Right kidney (tissue), 1 donor: ENCODE measurements around the gene HLCS.

ENCODE experiments used
- DNase-seq: peaks from one replicate; pipeline ENCODE4 v3.0.0-alpha.2; 2016

The HLCS gene

DNA sequence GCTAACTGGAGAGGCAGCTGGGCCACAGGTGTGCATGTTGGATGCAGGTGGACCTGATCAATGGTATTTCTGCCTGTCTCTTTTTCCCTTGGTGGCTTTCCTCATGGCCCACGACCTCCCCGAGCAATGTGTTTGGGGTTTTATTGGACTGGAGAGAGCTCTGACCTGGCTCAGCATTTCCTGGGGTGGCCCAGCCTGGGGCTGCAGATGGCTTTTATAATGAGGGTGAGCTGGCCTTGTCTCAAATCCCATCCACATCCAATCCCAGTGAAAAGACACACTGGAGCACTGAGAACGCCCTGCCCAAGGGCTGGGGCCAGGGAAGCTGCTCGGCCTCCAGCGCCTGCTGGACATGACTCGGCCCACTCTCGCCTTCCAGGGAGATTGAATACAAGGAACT, 223.5 kb downstream of the HLCS start:
- no peak for DNase-seq

DNA sequence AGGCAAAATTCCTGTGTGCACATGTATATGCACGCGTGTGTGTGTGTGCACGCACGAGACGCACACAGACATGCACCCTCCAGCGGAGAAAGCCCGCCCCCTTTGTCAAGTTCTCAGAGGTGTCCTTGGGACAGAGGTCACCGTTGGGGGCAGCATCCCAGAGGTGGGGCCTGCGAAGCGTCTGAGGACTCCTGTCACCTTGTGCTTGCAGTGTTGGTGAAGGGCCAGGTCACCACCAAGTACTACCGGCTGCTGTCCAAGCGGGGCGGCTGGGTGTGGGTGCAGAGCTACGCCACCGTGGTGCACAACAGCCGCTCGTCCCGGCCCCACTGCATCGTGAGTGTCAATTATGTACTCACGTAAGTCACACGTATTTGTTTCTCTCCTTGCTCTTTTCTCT, 225.0 kb downstream of the HLCS start:
- no peak for DNase-seq

DNA sequence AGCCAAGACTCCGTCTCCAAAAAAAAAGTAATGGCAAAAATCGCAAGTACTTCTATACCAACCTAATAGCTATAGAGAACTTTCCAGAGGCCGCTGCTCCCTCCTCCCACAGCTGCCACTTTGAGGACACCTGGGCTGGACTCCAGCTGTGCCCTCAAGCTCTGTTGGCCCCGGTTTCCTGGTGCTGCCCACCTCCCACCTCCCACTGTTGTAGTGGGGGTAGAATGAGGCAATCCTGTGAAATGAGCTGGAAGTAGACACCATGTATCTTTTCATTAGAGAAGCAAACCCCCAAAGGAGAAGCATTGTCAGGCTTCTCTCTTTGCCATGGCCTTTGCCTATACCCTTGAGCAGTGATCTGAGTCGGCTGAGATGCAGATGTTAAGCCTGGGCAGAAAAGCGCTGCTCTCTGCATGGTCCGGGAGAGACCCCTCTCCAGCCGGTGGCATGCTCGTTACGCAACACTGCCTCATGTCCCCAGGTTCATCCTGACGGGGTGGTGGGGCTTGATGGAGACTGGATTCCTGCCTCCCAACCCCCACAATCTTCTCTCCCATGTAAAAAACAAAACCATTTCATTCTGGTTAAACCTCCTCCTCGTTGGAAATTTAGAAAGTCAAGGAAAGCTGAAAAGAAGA, 227.9 kb downstream of the HLCS start:
- DNase-seq, result no peak

DNA sequence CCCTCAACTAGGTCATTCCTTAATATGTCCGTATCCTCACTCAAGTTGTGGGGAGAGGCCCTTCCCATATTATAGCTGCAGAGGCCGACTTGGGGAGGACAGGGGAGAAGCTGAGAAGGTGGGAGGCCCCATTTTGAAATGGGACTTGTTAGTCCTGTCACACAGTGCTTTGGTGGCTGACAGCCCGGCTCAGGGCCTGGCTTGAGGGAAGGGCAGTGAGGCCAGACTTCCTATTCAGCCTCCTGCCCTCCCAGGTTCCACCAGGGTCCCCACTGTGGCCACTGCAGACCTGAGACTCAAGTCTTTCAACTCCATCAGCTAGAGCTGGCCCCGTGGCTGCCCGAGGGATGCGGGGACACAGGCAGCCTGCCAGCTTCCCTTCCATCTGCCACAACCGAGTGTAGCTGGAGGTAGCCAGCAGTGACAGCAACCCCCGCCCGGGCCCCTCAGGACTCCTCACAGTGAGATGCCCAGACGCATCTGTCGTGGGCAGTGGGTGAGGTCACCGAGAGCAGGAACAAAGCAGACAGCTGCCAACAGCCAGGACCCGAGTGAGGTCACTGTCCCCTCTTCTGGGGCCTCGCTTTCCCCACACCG, 230.6 kb downstream of the HLCS start:
- no peak for DNase-seq

DNA sequence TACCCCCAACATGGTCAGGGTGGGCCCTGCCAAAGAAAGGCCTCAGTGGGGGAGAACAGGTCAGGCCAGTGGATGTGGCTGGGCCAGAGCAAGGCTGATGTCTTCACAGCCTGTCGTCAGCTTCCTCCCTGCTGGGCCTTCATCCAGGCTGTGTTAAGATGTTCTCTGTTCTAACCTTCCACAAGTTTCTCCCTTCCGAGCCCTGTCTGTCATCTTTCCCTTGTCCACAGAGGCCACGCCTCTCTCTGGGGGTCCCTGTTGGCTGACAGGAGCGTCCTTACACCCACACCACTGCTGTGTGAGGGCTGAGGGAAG, 231.3 kb downstream of the HLCS start:
- DNase-seq, result no peak

DNA sequence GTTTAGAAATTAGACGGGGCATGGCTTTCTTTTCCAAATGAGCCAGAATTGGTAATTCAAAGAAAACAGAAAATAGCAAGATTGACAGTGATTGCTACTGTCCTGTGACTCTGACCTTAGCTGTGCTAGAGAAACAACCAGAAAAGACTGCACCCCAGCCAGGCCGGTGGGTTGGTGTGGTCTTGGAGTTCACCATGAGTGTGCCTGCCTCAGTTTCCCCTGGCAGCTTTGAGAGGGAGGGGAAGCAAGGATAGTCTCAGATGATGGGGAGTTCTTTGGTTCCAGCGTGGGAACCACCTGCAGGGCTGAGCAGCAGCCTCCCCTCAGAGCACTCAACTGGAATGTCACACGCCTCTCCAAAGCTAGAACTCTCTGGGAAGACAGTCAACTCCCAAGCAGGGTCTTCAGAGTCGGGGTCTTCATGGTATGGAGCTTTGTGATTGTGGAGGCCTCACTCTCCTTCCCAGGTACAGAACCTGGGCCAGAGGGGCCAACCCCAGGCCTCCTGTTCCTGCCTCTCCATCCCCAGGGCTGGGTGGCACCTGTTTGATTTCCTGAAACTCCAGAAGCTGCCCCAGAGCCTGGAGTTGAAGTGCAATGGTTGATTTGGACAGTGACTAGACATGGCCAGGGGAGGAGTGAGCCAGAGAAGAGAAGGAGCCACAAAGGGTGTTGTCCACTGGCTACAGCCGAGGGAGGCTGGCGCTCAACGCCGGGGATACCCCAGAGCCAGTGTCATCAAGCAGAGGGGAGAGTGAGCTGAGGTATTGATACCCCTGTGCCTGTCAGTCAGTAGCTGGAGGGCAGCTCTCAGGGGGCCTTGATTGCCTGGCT, 231.9 kb downstream of the HLCS start:
- no peak for DNase-seq

DNA sequence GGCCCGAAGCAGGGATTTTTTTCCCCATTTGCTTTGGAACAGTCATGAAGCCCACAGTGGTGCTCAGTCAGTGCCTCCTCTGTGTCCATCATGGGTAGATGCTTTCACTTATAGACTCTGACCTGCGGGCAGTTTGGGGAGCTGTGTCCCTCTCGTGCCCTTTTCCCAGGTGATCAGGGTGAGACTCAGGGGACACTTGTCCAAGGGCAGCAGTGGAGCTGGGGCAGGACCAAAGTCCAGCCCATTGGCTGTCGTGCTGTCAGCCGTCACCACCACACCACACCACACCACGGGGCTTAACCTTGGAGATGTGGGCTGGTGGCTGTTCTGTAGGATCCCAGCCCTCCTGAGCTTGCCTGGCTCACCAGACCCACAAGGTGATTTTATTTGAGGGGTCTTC, 232.6 kb downstream of the HLCS start:
- DNase-seq, result no peak

DNA sequence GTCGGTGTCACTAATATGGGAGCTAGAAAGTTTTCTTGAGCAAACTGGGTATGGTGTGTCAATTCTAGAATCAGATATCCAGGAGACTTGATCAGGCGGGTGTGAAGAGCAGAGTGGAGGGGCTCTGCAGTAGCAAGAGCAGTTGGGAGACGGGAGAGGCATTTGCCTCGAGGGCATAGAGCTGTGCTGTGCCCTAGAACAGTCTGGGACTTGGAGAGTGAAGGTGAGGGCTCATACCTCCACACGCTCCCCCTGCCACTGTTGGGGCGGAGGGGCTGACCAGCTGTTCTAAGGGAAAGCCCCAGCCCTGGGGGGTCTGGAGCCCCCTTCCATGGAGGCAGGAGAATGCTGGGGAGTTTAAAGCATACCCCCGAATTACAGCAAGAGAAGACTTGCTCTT, 233.7 kb downstream of the HLCS start:
- DNase-seq, result no peak

DNA sequence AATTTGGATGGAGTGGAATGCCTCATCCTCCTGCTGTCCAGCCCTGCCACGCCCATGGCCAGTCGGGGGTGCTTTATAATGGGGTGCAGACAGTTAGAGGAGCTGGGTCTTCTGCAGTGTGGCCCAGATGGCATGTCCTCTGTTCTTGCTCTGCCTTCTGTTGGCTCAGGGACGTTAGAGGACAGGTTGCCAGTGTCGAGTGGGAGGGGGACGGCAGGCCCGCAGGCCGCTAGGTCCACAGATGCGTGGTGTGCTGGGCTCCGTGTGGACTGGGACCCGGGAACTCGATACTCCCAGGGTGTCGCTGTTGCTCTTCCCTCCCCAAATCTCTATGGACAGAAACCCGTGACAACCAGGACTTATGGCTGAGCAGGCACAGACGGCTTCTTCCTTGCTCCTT, 234.3 kb downstream of the HLCS start:
- DNase-seq, result no peak

DNA sequence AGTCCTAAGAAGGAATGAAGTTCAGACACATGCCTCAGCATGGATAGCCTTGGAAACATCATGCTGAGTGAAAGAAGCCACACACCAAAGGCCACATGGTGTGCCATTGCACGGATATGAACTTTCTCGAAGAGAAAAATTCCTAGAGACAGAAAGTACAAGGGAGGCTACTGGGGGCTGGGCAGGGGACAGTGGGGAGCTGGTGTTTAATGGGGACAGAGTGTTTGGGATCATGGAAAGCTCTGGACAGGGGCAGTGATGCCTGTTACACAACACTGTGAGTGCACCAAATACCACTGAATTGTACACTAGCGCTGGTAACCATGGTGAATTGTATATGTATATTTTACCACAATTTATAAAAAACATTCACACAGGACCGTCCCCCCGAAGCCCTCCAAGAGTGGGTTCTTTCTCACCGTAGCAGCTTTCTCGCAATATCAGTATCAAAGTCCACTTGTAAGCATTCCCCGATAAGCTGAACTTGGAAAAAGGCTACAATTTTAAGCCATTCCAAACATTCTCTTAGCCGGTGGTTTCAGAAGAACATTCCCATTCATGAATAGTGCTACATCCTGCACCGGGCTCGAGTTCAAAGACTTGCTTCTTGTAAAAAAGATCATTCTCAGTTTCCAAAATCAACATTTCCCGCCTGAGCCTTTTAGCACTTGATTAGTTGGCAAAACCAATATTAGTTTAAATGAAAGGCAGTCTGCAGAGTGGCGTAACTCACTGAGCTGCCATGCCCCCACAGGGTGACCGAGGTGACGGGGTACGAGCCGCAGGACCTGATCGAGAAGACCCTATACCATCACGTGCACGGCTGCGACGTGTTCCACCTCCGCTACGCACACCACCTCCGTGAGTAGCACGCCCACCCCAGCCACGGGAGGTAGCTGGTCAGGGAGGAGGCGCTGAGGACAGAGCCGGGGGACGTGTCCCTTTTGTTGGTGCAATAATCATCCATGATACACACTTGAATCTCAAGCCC, 235.9 kb downstream of the HLCS start:
- DNase-seq, result no peak

DNA sequence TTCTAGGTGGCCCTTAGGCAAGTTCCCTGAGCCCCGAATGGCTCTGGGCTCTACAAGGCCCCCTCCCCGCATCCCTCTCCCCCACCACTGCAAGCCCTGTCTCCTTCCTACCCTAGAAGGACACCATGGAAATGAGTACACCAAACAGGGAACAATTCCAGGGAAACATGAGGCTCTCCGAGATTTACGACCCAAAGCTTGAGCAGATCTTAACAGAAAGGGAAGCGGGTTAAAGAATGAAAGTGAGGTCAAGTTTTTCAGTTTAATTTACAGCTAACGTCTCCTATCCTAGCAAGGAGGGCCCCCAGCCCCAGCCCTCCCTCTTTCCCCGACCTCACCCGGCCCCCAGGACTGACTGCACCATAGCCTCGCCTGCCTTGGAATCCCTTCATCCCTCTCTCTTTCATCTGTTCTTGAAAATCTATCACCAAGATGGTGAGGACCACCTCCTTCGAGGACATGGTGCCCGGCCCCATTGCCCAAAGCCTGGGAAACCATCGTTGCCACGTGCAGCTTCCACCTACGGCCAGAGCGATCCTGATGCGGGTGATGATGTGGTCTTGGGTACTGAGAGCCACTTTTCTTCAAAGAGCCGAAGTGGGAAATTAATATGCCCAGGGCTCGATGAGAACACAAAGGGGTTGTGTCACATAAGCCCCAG, 237.0 kb downstream of the HLCS start:
- DNase-seq, result no peak

DNA sequence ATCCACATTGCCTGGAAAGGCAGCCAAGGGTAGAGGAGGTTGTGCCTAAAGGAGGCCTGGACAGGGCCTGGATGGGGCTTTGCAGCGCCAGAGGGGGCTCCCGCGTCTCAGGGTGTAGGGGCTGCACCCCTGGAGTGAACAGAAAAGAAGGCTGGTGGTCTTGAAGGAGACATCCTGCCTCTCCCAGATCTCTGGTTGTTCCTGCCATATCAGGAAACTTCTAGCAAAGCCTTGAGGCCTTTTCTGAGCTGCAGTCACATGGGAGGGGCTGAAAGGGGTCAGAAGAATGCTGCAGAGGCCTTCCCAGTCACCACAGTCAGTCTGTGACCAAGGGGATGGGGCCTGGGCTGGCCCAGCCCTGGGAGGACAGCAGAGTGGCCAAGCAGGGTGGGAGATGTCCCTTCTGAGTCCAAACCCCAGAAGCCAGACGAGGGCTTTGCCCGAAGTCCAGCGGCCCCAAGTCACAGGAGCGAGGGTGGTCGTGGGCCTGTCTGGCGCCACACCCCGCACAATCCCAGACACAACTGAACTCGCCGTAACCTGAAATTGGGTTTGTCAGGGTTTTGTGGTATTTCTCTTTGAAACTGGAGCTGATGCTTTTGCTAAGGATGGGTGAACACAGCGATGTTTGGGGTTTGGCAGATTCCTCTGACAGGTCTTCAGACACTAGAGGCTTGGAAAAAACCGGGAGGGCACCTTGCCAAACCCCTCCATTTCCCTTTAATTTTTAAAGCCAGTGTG, 237.9 kb downstream of the HLCS start:
- no peak for DNase-seq

DNA sequence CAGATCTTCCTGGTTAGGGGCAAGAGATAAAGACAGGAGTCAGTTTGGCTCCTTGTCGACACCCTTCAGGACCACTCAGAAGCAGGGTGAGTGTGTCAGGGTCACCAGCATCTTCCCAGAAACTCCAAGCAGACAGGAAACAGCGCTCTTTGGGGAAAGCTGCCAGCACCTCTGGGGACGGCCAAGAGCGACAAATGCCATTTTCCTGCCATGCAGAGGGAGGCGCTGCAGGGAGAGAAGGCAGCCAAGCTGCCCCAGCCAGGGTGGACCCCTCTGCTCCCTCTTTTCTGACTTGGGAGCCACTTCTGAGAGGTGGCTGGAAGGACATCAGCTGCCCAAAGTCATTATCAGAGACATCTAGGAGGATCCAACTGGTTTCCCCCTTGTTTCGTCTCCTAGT, 238.6 kb downstream of the HLCS start:
- DNase-seq, result no peak

DNA sequence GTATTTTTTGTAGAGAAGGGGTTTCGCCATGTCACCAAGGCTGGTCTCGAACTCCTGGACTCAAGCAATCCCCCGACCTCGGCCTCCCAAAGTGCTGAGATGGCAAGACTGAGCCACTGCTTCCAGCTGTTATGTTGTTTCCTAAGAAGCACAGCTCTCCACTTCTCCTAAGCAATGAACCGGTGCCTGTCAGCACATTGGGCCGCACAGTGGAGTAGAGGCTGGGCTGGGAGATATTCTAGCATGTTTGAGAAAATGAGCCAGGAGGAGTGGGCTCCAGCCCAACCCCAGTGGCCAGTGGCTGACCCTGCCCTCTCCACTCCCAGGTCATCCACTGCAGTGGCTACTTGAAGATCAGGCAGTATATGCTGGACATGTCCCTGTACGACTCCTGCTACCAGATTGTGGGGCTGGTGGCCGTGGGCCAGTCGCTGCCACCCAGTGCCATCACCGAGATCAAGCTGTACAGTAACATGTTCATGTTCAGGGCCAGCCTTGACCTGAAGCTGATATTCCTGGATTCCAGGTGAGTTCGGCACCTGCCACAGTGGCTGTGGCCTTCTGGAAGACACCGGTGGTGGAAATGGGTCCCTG, 240.6 kb downstream of the HLCS start:
- no peak for DNase-seq

DNA sequence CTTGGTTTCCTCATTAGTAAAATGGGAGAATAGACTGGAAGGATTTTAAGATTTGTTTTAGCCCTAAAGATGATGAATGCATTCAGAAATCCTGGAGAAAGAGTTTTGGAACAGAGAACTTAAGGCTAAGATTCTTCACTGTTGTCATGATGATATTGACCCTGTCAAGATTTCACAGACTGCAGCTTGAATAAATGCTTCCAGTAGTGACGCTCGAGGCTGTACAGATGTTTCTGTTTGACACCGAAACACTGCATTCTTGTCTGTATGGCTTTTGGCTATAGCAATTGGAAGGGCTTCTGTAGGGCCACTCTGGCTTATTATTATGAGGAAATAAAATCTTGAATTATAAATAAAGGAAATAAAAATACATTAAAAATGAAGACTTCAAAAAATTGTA, 241.8 kb downstream of the HLCS start:
- no peak for DNase-seq

DNA sequence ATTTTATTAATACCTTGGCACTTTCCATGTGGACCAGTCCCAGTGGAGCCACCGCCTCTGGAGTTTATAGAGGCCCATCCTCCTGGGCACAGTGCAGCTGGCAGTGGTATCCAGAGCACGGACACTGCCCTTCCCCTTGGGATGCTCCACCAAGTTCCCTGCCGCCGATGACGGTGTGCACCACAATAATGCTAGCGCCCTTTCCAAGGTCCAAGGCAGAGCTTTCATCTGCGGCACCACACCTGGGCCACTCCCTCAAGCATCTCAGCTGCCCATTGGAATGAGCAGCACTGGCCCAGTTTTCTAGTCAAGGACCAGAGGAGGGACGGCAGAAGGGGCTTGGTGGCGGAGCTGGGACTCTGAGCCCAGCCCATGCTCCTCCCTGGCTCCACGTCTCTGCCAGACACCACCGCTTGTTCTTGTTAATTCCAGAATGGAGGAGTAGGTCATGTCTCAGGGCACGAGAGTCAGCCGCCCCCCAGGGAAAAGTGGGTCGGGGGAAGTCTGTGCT, 243.0 kb downstream of the HLCS start:
- DNase-seq, result no peak

DNA sequence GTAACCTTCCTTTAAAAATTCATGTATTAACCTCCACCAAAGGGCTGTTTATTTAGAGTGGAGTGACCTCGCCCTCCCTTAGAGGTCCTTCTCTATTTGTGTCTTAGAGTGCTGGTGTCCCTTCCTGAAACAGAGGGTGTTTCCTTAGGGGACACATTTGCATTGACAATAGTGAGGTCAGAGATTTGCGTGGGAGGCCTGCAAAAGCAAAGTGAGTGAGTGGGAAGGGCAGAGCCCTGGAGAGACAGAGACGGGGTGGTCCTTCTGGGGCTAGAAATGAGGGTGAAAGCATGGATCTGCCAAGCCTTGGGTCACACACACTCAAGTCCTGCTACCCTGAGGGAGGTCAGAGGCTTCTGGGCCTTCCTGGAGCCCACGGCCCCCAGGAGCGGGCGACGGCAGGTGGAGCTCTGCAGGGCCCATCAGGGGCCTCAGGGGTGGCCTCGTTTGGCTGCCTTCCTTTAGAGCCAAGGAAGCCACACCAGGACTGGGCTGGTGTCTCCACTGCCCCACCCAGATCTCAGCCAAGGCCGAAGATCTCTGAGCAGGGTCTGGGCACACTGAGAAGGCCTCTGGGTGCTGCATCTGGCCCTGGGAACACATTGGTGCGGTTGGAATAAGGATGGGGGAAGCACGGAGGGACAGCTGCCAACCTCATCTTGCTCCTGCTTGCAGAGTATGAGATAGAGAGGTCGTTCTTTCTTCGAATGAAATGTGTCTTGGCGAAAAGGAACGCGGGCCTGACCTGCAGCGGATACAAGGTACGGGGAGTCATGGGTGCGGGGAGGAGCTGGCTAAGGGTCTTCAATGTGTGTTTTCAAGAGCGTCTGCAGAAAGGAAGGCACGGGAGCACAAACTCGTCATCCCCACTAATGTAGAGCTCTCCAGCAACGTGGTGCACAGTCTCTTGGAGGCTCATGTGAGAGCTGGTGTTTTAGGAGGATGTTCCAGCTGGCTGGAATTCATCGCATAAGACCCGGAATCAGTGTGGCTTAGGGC, 243.8 kb downstream of the HLCS start:
- DNase-seq, result no peak

DNA sequence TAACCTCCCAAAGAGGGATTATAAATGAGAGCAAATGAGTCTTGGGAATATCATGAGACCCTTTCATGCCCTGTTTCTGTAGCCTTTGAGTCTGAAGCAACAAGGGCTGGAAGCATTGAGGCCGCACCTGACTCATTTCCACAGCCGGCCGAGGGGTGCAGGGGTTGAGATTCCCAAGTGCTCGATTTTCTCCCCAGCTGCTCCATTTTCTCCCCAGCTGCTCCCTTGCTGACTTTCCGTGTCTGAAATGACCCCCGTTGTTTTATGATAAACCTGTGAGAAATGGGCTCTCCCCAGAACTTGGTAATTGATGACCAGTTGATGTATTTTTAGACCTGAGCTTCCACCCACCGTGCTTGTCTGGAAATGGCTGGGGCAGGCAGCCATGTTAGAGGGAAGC, 244.7 kb downstream of the HLCS start:
- DNase-seq, result no peak

DNA sequence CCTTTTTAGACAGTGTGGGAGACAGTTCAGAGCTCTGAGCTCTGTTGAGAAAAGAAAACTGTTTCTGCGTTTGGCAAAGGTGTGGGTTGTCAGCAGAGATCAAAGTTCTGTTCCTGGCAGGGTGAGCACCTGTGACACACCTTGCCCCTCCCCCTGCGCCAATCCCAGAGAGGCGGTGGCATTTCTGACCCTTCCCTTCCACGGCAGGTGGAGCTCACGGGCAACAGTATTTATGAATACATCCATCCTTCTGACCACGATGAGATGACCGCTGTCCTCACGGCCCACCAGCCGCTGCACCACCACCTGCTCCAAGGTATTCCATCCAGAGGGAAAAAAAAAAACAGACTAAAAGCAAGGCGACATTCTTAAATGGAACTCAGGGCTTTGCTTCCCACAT, 246.9 kb downstream of the HLCS start:
- DNase-seq, result no peak
